HEK293 (cell line): ENCODE measurements around the gene SVOP.
A peak's percentile ranks its signal among the peaks of the same experiment; 100 is the strongest.

Experiments
- CTCF ChIA-PET: fragments of 350-600 bp; formaldehyde crosslinking; extraction: SDS; loops from one replicate; lab custom pipeline; 2021; ENCODE audit warnings: antibody characterized with exemption; lab: Yijun Ruan, JAX
- POLR2A ChIA-PET: fragments of 300-600 bp; formaldehyde crosslinking; extraction: SDS; loops from one replicate; lab custom pipeline; 2020; ENCODE audit warnings: antibody characterized with exemption, inconsistent platforms; lab: Yijun Ruan, JAX
- H3K27ac ChIP-seq: fragments of 200-500 bp; sonication (Bioruptor generic); 2 replicates; pipeline ENCODE4 v1.5.1; 2014; ENCODE audit warnings: low read depth, low read length, control low read depth, inconsistent platforms; ENCODE audit errors: extremely low read depth
- H3K36me3 ChIP-seq, 2 experiments: fragments of 200-500 bp in 1 of 2; sonication (Bioruptor generic) in 1 of 2; 1 replicate in 1 of 2; 2 replicates in 1 of 2; pipeline ENCODE4 v1.5.1; 2014 to 2017; ENCODE audit warnings: inconsistent platforms in 2 of 2, low read length in 2 of 2; ENCODE audit not compliant: control insufficient read depth in 2 of 2, insufficient read depth in 1 of 2
- H3K4me1 ChIP-seq: fragments of 200-500 bp; sonication (Bioruptor generic); 2 replicates; pipeline ENCODE4 v1.5.1; 2014; ENCODE audit warnings: mild to moderate bottlenecking, low read length, inconsistent platforms; ENCODE audit not compliant: control insufficient read depth, insufficient read depth
- H3K4me3 ChIP-seq: 2 replicates; pipeline ENCODE4 v1.5.1; 2011; ENCODE audit warnings: low read depth, mild to moderate bottlenecking, control low read depth, low read length, moderate library complexity
- H3K9me3 ChIP-seq: fragments of 200-500 bp; sonication (Bioruptor generic); 2 replicates; pipeline ENCODE4 v1.5.1; 2014; ENCODE audit warnings: low read depth, low read length, inconsistent platforms; ENCODE audit not compliant: control insufficient read depth, insufficient read depth
- GFI1B ChIP-seq: fragments of 450-650 bp; formaldehyde crosslinking; IDR thresholded peaks from 2 replicates; pipeline ENCODE4 v1.5.1; 2016; ENCODE audit warnings: missing biosample characterization, missing genetic modification characterization
- GLI4 ChIP-seq: fragments of 450-650 bp; formaldehyde crosslinking; IDR thresholded peaks from 2 replicates; pipeline ENCODE4 v1.5.1; 2016; ENCODE audit warnings: missing biosample characterization, missing genetic modification characterization
- GLIS2 ChIP-seq: fragments of 450-650 bp; formaldehyde crosslinking; IDR thresholded peaks from 2 replicates; pipeline ENCODE4 v1.5.1; 2016; ENCODE audit warnings: missing biosample characterization, missing genetic modification characterization
- HOXC10 ChIP-seq: sonication (generic); formaldehyde crosslinking; IDR thresholded peaks from 2 replicates; pipeline ENCODE4 v1.8.1; 2023; ENCODE audit warnings: mild to moderate bottlenecking, missing genetic modification reagents
- KLF1 ChIP-seq: fragments of 450-650 bp; formaldehyde crosslinking; IDR thresholded peaks from 2 replicates; pipeline ENCODE4 v1.5.1; 2016; ENCODE audit warnings: missing biosample characterization, missing genetic modification characterization
- ZBTB17 ChIP-seq: fragments of 450-650 bp; formaldehyde crosslinking; IDR thresholded peaks from 2 replicates; pipeline ENCODE4 v1.5.1; 2016; ENCODE audit warnings: missing biosample characterization, missing genetic modification characterization
- ZBTB48 ChIP-seq: fragments of 450-650 bp; formaldehyde crosslinking; IDR thresholded peaks from 2 replicates; pipeline ENCODE4 v1.5.1; 2016; ENCODE audit warnings: missing biosample characterization, missing genetic modification characterization
- ZFHX2 ChIP-seq: fragments of 450-650 bp; formaldehyde crosslinking; conservative IDR thresholded peaks from 2 replicates; pipeline ENCODE4 v1.5.1; 2016; ENCODE audit warnings: missing biosample characterization, missing genetic modification characterization
- ZFP41 ChIP-seq: fragments of 450-650 bp; formaldehyde crosslinking; IDR thresholded peaks from 2 replicates; pipeline ENCODE4 v1.5.1; 2016; ENCODE audit warnings: missing biosample characterization, missing genetic modification characterization, borderline replicate concordance
- ZNF112 ChIP-seq: fragments of 450-650 bp; formaldehyde crosslinking; IDR thresholded peaks from 2 replicates; pipeline ENCODE4 v1.5.0; 2017; ENCODE audit warnings: missing biosample characterization, missing genetic modification characterization
- ZNF121 ChIP-seq: fragments of 450-650 bp; formaldehyde crosslinking; IDR thresholded peaks from 2 replicates; pipeline ENCODE4 v1.5.1; 2016; ENCODE audit warnings: missing biosample characterization, missing genetic modification characterization
- ZNF221 ChIP-seq: fragments of 450-650 bp; formaldehyde crosslinking; IDR thresholded peaks from 2 replicates; pipeline ENCODE4 v1.5.1; 2017; ENCODE audit warnings: missing biosample characterization, missing genetic modification characterization, borderline replicate concordance
- ZNF248 ChIP-seq: fragments of 450-650 bp; formaldehyde crosslinking; IDR thresholded peaks from 2 replicates; pipeline ENCODE4 v1.5.1; 2017; ENCODE audit warnings: missing biosample characterization, missing genetic modification characterization
- ZNF335 ChIP-seq: fragments of 450-650 bp; formaldehyde crosslinking; conservative IDR thresholded peaks from 2 replicates; pipeline ENCODE4 v1.5.1; 2016; ENCODE audit warnings: missing biosample characterization, missing genetic modification characterization
- ZNF366 ChIP-seq: fragments of 450-650 bp; formaldehyde crosslinking; conservative IDR thresholded peaks from 2 replicates; pipeline ENCODE4 v1.5.1; 2016; ENCODE audit warnings: missing biosample characterization, missing genetic modification characterization
- ZNF391 ChIP-seq: fragments of 450-650 bp; formaldehyde crosslinking; IDR thresholded peaks from 2 replicates; pipeline ENCODE4 v1.5.1; 2016; ENCODE audit warnings: low read depth, missing biosample characterization, missing genetic modification characterization, borderline replicate concordance
- ZNF416 ChIP-seq: fragments of 450-650 bp; formaldehyde crosslinking; IDR thresholded peaks from 2 replicates; pipeline ENCODE4 v1.5.1; 2016; ENCODE audit warnings: missing biosample characterization, missing genetic modification characterization
- ZNF544 ChIP-seq: fragments of 450-650 bp; formaldehyde crosslinking; IDR thresholded peaks from 2 replicates; pipeline ENCODE4 v1.5.0; 2017; ENCODE audit warnings: missing biosample characterization, missing genetic modification characterization
- ZNF549 ChIP-seq: fragments of 450-650 bp; IDR thresholded peaks from 2 replicates; pipeline ENCODE4 v1.5.1; 2018; ENCODE audit warnings: missing biosample characterization, missing genetic modification characterization, mild to moderate bottlenecking, inconsistent platforms, moderate library complexity
- ZNF596 ChIP-seq: fragments of 450-650 bp; IDR thresholded peaks from 2 replicates; pipeline ENCODE4 v1.5.0; 2018; ENCODE audit warnings: missing biosample characterization, mild to moderate bottlenecking, missing genetic modification characterization, moderate library complexity
- ZNF629 ChIP-seq: fragments of 450-650 bp; formaldehyde crosslinking; IDR thresholded peaks from 2 replicates; pipeline ENCODE4 v1.5.1; 2017; ENCODE audit warnings: missing biosample characterization, missing genetic modification characterization
- ZNF701 ChIP-seq: fragments of 450-650 bp; formaldehyde crosslinking; IDR thresholded peaks from 2 replicates; pipeline ENCODE4 v1.5.1; 2016; ENCODE audit warnings: missing biosample characterization, missing genetic modification characterization
- ZNF776 ChIP-seq: fragments of 450-650 bp; formaldehyde crosslinking; IDR thresholded peaks from 2 replicates; pipeline ENCODE4 v1.5.0; 2017; ENCODE audit warnings: missing biosample characterization, missing genetic modification characterization, borderline replicate concordance
- ZNF785 ChIP-seq: fragments of 450-650 bp; formaldehyde crosslinking; IDR thresholded peaks from 2 replicates; pipeline ENCODE4 v1.5.1; 2016; ENCODE audit warnings: missing biosample characterization, missing genetic modification characterization
- ZNF830 ChIP-seq: fragments of 450-650 bp; IDR thresholded peaks from 2 replicates; pipeline ENCODE4 v1.5.0; 2018; ENCODE audit warnings: missing biosample characterization, missing genetic modification characterization, low read depth, mild to moderate bottlenecking, moderate library complexity
- ZSCAN16 ChIP-seq: fragments of 450-650 bp; formaldehyde crosslinking; IDR thresholded peaks from 2 replicates; pipeline ENCODE4 v1.5.1; 2016; ENCODE audit warnings: missing biosample characterization, missing genetic modification characterization
- TF ChIP-seq, protein P1 (sequence below): fragments of 450-650 bp; formaldehyde crosslinking; conservative IDR thresholded peaks from 2 replicates; pipeline ENCODE4 v1.5.1; 2016; ENCODE audit warnings: low read depth, missing biosample characterization, missing genetic modification characterization
- TF ChIP-seq, protein P2 (sequence below): fragments of 450-650 bp; formaldehyde crosslinking; IDR thresholded peaks from 2 replicates; pipeline ENCODE4 v1.5.1; 2016; ENCODE audit warnings: missing biosample characterization, missing genetic modification characterization, borderline replicate concordance

Gene SVOP

DNA sequence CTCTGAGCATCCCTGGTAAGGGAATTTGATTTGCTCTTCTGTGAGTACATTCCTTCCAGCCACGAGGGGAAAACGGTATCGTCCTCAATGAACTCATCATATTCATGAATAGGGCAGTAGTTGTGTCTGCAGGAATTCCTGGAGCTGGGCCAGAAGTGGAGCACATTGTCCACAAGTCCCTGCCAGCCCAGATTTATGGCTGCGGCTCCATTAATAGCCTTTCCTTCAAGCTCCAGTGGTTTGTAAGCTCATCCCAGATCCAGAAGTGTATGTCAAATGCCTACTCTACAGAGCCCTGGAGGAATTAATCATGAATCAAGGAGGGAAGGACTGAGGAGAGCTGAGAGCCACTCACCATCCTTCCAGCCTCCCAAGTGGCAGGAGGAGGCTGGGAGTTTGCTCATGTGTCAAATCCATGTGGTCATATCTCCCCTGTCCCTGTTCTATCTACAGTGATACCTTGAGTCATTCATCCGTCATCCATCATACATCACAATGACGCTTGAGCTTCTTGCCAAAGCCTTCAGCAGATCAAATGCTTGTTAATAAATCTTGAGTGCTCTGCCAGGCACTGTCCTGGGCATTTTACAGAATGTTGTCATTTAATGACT is 65.5 kb downstream of the SVOP start:
- POLR2A ChIA-PET = interaction anchor here (0.8 to 1.3 kb wide), 3 partner anchors 10 to 122 kb away, joined by 3 to 5 read pairs (median 3); partner anchors contain the start of gene USP30
- Histone ChIP-seq H3K9me3 (no peaks in the 10 kb centered on the region), H3K4me1 (0 out of 2 replicates have a peak, but pooled peaks cover 6% of the 10 kb centered on the region), H3K4me3 (no peak overlapping the region), H3K36me3 (no peaks in the 10 kb centered on the region), H3K27ac (no peak overlapping the region)
- CTCF ChIA-PET = interaction anchor here (0.8 to 0.9 kb wide), 2 partner anchors 11 to 151 kb away, joined by 3 read pairs; no protein-coding TSS in a partner anchor
- no peak for TF ChIP-seq ZNF776
- TF ChIP-seq ZNF112 (tag by site-specific recombination) = no peak
- no peak for TF ChIP-seq ZBTB48
- TF ChIP-seq ZNF785 (tag by site-specific recombination) = no peak
- TF ChIP-seq ZNF121 (tag by site-specific recombination) = no peak
- TF ChIP-seq ZFHX2 (tag by site-specific recombination) = no peak
- no peak for TF ChIP-seq GLI4 (tag by site-specific recombination)
- TF ChIP-seq ZNF549 (tag by site-specific recombination) = peak; percentile 99
- TF ChIP-seq, protein P1, sequence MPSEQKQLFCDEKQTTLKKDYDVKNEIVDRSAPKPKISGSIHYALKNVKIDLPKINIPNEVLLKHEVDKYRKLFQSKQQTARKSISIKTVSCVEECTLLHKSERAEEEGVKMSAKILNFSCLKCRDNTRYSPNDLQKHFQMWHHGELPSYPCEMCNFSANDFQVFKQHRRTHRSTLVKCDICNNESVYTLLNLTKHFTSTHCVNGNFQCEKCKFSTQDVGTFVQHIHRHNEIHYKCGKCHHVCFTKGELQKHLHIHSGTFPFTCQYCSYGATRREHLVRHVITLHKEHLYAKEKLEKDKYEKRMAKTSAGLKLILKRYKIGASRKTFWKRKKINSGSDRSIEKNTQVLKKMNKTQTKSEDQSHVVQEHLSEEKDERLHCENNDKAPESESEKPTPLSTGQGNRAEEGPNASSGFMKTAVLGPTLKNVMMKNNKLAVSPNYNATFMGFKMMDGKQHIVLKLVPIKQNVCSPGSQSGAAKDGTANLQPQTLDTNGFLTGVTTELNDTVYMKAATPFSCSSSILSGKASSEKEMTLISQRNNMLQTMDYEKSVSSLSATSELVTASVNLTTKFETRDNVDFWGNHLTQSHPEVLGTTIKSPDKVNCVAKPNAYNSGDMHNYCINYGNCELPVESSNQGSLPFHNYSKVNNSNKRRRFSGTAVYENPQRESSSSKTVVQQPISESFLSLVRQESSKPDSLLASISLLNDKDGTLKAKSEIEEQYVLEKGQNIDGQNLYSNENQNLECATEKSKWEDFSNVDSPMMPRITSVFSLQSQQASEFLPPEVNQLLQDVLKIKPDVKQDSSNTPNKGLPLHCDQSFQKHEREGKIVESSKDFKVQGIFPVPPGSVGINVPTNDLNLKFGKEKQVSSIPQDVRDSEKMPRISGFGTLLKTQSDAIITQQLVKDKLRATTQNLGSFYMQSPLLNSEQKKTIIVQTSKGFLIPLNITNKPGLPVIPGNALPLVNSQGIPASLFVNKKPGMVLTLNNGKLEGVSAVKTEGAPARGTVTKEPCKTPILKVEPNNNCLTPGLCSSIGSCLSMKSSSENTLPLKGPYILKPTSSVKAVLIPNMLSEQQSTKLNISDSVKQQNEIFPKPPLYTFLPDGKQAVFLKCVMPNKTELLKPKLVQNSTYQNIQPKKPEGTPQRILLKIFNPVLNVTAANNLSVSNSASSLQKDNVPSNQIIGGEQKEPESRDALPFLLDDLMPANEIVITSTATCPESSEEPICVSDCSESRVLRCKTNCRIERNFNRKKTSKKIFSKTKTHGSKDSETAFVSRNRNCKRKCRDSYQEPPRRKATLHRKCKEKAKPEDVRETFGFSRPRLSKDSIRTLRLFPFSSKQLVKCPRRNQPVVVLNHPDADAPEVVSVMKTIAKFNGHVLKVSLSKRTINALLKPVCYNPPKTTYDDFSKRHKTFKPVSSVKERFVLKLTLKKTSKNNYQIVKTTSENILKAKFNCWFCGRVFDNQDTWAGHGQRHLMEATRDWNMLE (tag by site-specific recombination) = no peak
- TF ChIP-seq ZNF544 = no peak
- no peak for TF ChIP-seq ZNF221
- TF ChIP-seq ZSCAN16 (tag by site-specific recombination) = no peak
- no peak for TF ChIP-seq ZNF596 (tag by site-specific recombination)
- no peak for TF ChIP-seq ZFP41 (tag by site-specific recombination)
- TF ChIP-seq GFI1B (tag by site-specific recombination) = 0 out of 2 replicates have a peak, but pooled peaks have one; percentile 14
- TF ChIP-seq HOXC10 (CRISPR knock-in tag) = no peak
- TF ChIP-seq ZNF366 (tag by site-specific recombination) = peak; percentile 79
- TF ChIP-seq ZNF416 (tag by site-specific recombination) = no peak
- no peak for TF ChIP-seq ZNF701
- no peak for TF ChIP-seq ZNF248
- peak; percentile 77 for TF ChIP-seq ZNF629
- no peak for TF ChIP-seq GLIS2 (tag by site-specific recombination)
- peak; percentile 99 for TF ChIP-seq ZBTB17
- no peak for TF ChIP-seq KLF1 (tag by site-specific recombination)
- TF ChIP-seq ZNF391 = no peak
- TF ChIP-seq ZNF830 (tag by site-specific recombination) = no peak
- TF ChIP-seq, protein P2, sequence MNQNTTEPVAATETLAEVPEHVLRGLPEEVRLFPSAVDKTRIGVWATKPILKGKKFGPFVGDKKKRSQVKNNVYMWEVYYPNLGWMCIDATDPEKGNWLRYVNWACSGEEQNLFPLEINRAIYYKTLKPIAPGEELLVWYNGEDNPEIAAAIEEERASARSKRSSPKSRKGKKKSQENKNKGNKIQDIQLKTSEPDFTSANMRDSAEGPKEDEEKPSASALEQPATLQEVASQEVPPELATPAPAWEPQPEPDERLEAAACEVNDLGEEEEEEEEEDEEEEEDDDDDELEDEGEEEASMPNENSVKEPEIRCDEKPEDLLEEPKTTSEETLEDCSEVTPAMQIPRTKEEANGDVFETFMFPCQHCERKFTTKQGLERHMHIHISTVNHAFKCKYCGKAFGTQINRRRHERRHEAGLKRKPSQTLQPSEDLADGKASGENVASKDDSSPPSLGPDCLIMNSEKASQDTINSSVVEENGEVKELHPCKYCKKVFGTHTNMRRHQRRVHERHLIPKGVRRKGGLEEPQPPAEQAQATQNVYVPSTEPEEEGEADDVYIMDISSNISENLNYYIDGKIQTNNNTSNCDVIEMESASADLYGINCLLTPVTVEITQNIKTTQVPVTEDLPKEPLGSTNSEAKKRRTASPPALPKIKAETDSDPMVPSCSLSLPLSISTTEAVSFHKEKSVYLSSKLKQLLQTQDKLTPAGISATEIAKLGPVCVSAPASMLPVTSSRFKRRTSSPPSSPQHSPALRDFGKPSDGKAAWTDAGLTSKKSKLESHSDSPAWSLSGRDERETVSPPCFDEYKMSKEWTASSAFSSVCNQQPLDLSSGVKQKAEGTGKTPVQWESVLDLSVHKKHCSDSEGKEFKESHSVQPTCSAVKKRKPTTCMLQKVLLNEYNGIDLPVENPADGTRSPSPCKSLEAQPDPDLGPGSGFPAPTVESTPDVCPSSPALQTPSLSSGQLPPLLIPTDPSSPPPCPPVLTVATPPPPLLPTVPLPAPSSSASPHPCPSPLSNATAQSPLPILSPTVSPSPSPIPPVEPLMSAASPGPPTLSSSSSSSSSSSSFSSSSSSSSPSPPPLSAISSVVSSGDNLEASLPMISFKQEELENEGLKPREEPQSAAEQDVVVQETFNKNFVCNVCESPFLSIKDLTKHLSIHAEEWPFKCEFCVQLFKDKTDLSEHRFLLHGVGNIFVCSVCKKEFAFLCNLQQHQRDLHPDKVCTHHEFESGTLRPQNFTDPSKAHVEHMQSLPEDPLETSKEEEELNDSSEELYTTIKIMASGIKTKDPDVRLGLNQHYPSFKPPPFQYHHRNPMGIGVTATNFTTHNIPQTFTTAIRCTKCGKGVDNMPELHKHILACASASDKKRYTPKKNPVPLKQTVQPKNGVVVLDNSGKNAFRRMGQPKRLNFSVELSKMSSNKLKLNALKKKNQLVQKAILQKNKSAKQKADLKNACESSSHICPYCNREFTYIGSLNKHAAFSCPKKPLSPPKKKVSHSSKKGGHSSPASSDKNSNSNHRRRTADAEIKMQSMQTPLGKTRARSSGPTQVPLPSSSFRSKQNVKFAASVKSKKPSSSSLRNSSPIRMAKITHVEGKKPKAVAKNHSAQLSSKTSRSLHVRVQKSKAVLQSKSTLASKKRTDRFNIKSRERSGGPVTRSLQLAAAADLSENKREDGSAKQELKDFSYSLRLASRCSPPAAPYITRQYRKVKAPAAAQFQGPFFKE = no peak
- TF ChIP-seq ZNF335 = 0 out of 2 replicates have a peak, but pooled peaks have one; percentile 10
